ENCODE results near the gene SLC6A8. TPM values are rescaled to one million over a fixed set of nuclear protein-coding genes. Genes with fewer than 3 reads are reported as not detected.
"Not testable (repeated sequence)": the region's sequence is repeated elsewhere in the genome, so short reads cannot be mapped to it uniquely, and the experiment has no call there.

SLC6A8 gene
- total RNA-seq, 1 donor from 2014 or later, result 94.1 TPM

DNA sequence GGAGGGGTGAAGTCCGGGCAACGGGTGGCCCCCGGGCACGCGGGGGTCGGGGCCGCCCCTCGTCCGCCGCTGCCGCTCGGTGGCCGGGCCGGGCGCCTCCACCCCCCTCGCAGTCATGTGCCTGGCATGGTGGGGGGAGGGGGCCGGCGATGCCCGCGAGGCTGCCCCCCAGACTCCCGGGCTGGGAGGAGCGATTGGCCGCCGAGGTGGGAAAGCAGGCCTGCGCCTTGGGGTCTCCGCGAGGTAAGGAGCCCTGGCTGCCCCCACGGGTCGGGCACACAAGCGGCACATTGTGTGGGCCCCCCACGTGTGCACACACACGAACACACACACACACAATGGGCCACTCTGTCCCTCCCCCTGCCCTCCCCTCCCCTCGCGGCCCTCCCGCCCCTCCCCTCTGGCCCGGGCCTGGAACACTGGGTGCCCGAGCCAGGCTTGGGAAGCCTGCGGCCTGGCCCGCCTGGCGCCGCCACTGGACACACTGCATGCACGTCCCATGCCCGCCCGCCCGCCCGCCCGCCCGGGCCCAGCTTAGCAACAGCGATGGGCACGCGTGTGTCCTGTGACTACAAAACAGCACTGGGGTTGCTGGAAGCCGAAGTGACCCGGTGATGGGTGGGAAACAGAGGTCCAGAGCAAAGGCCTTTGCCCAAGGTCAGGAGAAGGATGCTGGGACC lies 1.3 kb downstream of the SLC6A8 start:
- H2AFZ ChIP-seq (replicated peaks), result no peak overlapping the region
- H3K4me3 Mint-ChIP-seq, result peak overlapping the region; percentile 82
- no peaks in the 10 kb centered on the region for H3K27me3 ChIP-seq
- H3K4me1 ChIP-seq, result peaks cover under 1% of the 10 kb centered on the region
- H3K27me3 Mint-ChIP-seq (ENCODE audit: insufficient read depth, low read depth), result peaks cover 3% of the 10 kb centered on the region
- no peaks in the 10 kb centered on the region for H3K36me3 Mint-ChIP-seq
- H3K9me3 Mint-ChIP-seq, result peaks cover 8% of the 10 kb centered on the region
- H3K4me3 ChIP-seq, result peak overlapping the region; percentile 59
- peaks cover 59% of the 10 kb centered on the region for H3K79me2 ChIP-seq (ENCODE audit: low read depth)
- peak; percentile 49 for DNase-seq (ENCODE audit: low spot score)
- H3K4me1 Mint-ChIP-seq, result peaks cover 17% of the 10 kb centered on the region
- peaks cover 25% of the 10 kb centered on the region for H3F3A ChIP-seq (ENCODE audit: low read depth)
- TF ChIP-seq EZH2phosphoT487 (IDR thresholded peaks at IDR 0.05), result no peak
- no peak for TF ChIP-seq EZH2 (IDR thresholded peaks at IDR 0.05)
- peaks cover 52% of the 10 kb centered on the region for H4K20me1 ChIP-seq (ENCODE audit: low read depth)
- H3K27ac Mint-ChIP-seq, result no peak overlapping the region
- H3K9me3 ChIP-seq (ENCODE audit: low read depth), result no peaks in the 10 kb centered on the region
- H3K9ac ChIP-seq, result peak overlapping the region; percentile 45
- no peak overlapping the region for H3K27ac ChIP-seq
- H3K4me2 ChIP-seq, result peak overlapping the region; percentile 83
- H3K36me3 ChIP-seq, result no peaks in the 10 kb centered on the region

DNA sequence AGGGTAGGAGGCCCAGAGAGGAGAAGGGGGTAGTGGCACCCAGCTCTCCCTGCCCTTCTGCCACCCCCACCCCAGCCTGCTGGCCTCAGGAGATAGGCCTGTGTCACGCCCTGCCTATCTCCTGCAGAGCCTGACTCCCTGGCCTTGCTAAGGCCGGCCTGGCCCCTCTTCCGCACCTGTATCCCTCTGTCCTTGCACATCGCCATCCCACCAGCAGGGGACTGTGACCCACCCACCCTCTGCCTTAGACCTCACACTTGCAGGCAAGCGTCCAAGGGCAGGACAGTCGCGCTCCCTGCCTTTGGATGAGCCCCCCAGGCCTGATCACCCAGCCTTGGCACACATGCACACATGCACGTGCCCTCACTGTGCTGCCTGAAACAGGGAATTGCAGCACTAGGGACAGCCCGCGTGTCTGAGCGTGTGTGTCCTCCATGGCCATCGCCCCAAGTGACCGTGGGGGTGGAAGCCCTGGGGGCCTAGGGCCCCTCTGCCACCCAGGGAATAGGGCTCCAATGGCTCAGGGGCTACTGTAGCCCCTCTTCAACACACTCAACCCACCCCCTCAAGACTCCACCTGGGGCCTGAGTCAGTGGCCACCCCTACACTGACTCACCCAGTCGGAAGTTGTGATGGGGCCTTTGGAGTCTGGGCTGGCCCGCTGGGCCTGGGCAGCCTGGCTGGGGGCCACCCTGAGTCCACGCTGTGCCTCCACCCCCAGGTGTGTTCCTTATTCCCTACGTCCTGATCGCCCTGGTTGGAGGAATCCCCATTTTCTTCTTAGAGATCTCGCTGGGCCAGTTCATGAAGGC lies 2.1 kb downstream of the SLC6A8 start:
- TF ChIP-seq, protein P1, sequence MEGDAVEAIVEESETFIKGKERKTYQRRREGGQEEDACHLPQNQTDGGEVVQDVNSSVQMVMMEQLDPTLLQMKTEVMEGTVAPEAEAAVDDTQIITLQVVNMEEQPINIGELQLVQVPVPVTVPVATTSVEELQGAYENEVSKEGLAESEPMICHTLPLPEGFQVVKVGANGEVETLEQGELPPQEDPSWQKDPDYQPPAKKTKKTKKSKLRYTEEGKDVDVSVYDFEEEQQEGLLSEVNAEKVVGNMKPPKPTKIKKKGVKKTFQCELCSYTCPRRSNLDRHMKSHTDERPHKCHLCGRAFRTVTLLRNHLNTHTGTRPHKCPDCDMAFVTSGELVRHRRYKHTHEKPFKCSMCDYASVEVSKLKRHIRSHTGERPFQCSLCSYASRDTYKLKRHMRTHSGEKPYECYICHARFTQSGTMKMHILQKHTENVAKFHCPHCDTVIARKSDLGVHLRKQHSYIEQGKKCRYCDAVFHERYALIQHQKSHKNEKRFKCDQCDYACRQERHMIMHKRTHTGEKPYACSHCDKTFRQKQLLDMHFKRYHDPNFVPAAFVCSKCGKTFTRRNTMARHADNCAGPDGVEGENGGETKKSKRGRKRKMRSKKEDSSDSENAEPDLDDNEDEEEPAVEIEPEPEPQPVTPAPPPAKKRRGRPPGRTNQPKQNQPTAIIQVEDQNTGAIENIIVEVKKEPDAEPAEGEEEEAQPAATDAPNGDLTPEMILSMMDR (IDR thresholded peaks at IDR 0.05), result peak; percentile 34
- no peak for TF ChIP-seq EZH2 (IDR thresholded peaks at IDR 0.05)
- Histone ChIP-seq H3K9me3 (ENCODE audit: low read depth) (no peaks in the 10 kb centered on the region), H3F3A (ENCODE audit: low read depth) (peaks cover 21% of the 10 kb centered on the region), H4K20me1 (ENCODE audit: low read depth) (peaks cover 59% of the 10 kb centered on the region), H3K27ac (no peak overlapping the region), H3K79me2 (ENCODE audit: low read depth) (peaks cover 59% of the 10 kb centered on the region), H3K36me3 (no peaks in the 10 kb centered on the region), H3K27me3 (no peaks in the 10 kb centered on the region), H3K9ac (peak overlapping the region; percentile 42), H3K4me2 (peak overlapping the region; percentile 83), H3K4me1 (no peaks in the 10 kb centered on the region), H3K4me3 (peak overlapping the region; percentile 59), H2AFZ (replicated peaks) (no peak overlapping the region)
- H3K4me1 Mint-ChIP-seq, result peaks cover 17% of the 10 kb centered on the region
- H3K36me3 Mint-ChIP-seq, result no peaks in the 10 kb centered on the region
- DNase-seq (ENCODE audit: low spot score), result peak; percentile 34
- H3K4me3 Mint-ChIP-seq, result peak overlapping the region; percentile 82
- peaks cover 9% of the 10 kb centered on the region for H3K9me3 Mint-ChIP-seq
- H3K27me3 Mint-ChIP-seq (ENCODE audit: insufficient read depth, low read depth), result peaks cover 3% of the 10 kb centered on the region
- H3K27ac Mint-ChIP-seq, result no peak overlapping the region

DNA sequence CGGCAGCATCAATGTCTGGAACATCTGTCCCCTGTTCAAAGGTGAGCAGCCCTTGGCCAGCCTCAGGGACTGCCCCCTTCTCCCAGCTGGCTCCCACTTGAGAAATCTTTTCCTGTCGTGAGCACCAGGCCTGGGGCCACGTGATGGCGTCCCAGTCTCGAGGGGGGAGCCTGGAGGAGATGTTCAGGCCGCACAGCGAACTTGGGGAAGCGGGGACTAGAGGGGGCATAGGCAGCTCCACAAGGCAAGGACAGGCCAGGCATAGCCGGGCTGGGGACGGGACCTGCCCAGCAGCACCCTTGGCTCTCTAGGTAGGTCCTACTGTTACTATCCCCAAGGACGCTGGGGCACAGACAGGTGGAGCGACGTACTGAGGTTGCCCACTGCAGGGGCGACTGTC lies 2.7 kb downstream of the SLC6A8 start:
- no peaks in the 10 kb centered on the region for H3K36me3 ChIP-seq
- peak overlapping the region; percentile 42 for H3K9ac ChIP-seq
- H3F3A ChIP-seq (ENCODE audit: low read depth), result peaks cover 14% of the 10 kb centered on the region
- H3K9me3 ChIP-seq (ENCODE audit: low read depth), result no peaks in the 10 kb centered on the region
- peaks cover 3% of the 10 kb centered on the region for H3K27me3 Mint-ChIP-seq (ENCODE audit: insufficient read depth, low read depth)
- H3K4me1 Mint-ChIP-seq, result peaks cover 17% of the 10 kb centered on the region
- no peaks in the 10 kb centered on the region for H3K4me1 ChIP-seq
- peaks cover 56% of the 10 kb centered on the region for H3K79me2 ChIP-seq (ENCODE audit: low read depth)
- TF ChIP-seq EZH2phosphoT487 (IDR thresholded peaks at IDR 0.05) (no peak), EZH2 (IDR thresholded peaks at IDR 0.05) (no peak)
- TF ChIP-seq, protein P1 (IDR thresholded peaks at IDR 0.05), result no peak
- peaks cover 9% of the 10 kb centered on the region for H3K9me3 Mint-ChIP-seq
- peak overlapping the region; percentile 59 for H3K4me3 ChIP-seq
- peak overlapping the region; percentile 83 for H3K4me2 ChIP-seq
- no peaks in the 10 kb centered on the region for H3K36me3 Mint-ChIP-seq
- H3K4me3 Mint-ChIP-seq, result peak overlapping the region; percentile 66
- no peak overlapping the region for H3K27ac ChIP-seq
- no peak for DNase-seq (ENCODE audit: low spot score)
- H2AFZ ChIP-seq (replicated peaks), result no peak overlapping the region
- peaks cover 65% of the 10 kb centered on the region for H4K20me1 ChIP-seq (ENCODE audit: low read depth)
- H3K27me3 ChIP-seq, result no peaks in the 10 kb centered on the region
- H3K27ac Mint-ChIP-seq, result no peak overlapping the region

DNA sequence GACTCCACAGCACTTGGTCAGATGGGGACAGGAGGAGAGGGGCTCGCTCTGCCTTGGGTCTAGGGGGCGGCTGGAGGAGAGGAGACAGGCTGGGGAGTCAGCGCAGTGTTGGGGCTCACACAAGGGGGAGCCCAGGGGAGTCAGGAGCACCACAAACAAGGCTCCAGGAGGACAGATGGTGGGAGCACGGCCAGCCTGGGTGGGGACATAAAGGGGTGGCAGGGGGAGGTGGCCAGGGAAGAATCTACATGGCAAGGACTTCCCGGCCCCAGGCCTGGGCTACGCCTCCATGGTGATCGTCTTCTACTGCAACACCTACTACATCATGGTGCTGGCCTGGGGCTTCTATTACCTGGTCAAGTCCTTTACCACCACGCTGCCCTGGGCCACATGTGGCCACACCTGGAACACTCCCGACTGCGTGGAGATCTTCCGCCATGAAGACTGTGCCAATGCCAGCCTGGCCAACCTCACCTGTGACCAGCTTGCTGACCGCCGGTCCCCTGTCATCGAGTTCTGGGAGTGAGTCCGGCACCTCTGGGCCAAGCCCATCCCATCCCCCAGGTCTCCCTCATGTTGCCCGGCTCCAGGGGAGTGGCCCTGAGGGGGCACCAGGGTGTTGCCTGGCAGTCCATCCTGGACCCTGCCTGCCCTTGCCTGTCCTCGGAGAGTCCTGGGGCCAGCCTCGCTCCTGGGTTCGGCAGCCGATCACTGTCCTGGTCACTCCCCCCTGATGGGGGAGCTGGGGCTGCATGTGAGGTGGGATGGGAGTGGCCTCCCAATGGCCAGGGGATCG lies 3.5 kb downstream of the SLC6A8 start:
- H3K79me2 ChIP-seq (ENCODE audit: low read depth), result peaks cover 49% of the 10 kb centered on the region
- H2AFZ ChIP-seq (replicated peaks); H3K27ac Mint-ChIP-seq; H3K9ac ChIP-seq; H3K27ac ChIP-seq; H3K9me3 Mint-ChIP-seq; H3K9me3 ChIP-seq (ENCODE audit: low read depth); H3K27me3 ChIP-seq; H3F3A ChIP-seq (ENCODE audit: low read depth); H3K36me3 ChIP-seq; H3K27me3 Mint-ChIP-seq (ENCODE audit: insufficient read depth, low read depth); DNase-seq (ENCODE audit: low spot score); H3K4me1 ChIP-seq; H3K36me3 Mint-ChIP-seq: not testable (repeated sequence)
- Mint-ChIP-seq H3K4me1 (peaks cover 14% of the 10 kb centered on the region), H3K4me3 (peak overlapping the region; percentile 67)
- H4K20me1 ChIP-seq (ENCODE audit: low read depth), result peaks cover 73% of the 10 kb centered on the region
- peak overlapping the region; percentile 83 for H3K4me2 ChIP-seq
- H3K4me3 ChIP-seq, result peak overlapping the region; percentile 19

All from neural progenitor cell (in vitro differentiated cells).